Activated naive CD4-positive, alpha-beta T cell treated with Interleukin-2 at 50 U/mL for 16 hours (primary cell): Measurements from ENCODE around the gene INS.

Experiments
- DNase-seq: peaks from one replicate; pipeline ENCODE4 v3.0.0-alpha.2; 2020

INS gene

GRCh38 chr11:2160736-2161259 is at the start of gene INS:
INS (minus strand) TSS chr11:2161209; CDS start chr11:2160971, 238 bp downstream.
- DNase-seq = no peak

GRCh38 chr11:2210366-2211112 is 49.5 kb upstream of the INS start:
- no peak for DNase-seq

- no peak for DNase-seq
Measured at GRCh38 chr11:2209900-2210321, 48.9 kb upstream of the INS start.

- no peak for DNase-seq
Measured at GRCh38 chr11:2209370-2209801, 48.4 kb upstream of the INS start.

GRCh38 chr11:2208691-2209369 is 47.8 kb upstream of the INS start:
- no peak for DNase-seq

GRCh38 chr11:2207773-2208621 is 47.0 kb upstream of the INS start:
- no peak for DNase-seq

GRCh38 chr11:2207212-2207611 is 46.2 kb upstream of the INS start:
- DNase-seq = no peak

GRCh38 chr11:2205981-2206690 is 45.1 kb upstream of the INS start:
- DNase-seq = no peak

GRCh38 chr11:2205214-2205720 is 44.3 kb upstream of the INS start:
- no peak for DNase-seq

GRCh38 chr11:2204361-2205213 is 43.6 kb upstream of the INS start:
- no peak for DNase-seq

GRCh38 chr11:2203440-2204259 is 42.6 kb upstream of the INS start:
- no peak for DNase-seq

GRCh38 chr11:2202900-2203439 is 42.0 kb upstream of the INS start:
- DNase-seq = no peak

- no peak for DNase-seq
Measured at GRCh38 chr11:2202071-2202899, 41.3 kb upstream of the INS start.

GRCh38 chr11:2201542-2201941 is 40.5 kb upstream of the INS start:
- DNase-seq = no peak

- no peak for DNase-seq
Measured at GRCh38 chr11:2200957-2201519, 40.0 kb upstream of the INS start.

GRCh38 chr11:2200536-2200935 is 39.5 kb upstream of the INS start:
- no peak for DNase-seq

- no peak for DNase-seq
Measured at GRCh38 chr11:2199466-2200341, 38.7 kb upstream of the INS start.
